CD4-positive, alpha-beta T cell treated with Interleukin-15 for 4 hours (primary cell): Measurements from ENCODE around the gene CHIA.

Experiments
- DNase-seq: peaks from one replicate; pipeline ENCODE4 v3.0.0-alpha.2; 2020; ENCODE audit warnings: low spot score

The CHIA gene

DNA sequence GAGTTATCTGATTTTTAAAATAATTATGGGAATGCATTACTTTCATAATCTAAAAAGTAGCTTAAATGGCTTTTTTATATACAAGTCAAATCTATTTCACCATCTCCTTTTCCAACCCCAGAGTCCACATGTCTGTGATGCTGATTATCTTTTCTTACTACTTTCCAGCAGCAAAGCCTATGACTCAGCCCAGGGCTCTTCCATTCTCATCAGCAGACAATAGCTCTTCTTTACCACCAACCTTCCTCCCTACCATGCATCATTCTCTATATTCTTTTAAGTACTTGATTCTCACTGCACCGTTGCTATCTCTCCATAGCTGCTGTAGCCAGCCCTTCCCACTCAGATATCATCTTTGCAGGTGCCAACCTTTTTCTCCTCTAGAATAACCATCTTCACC is 75.6 kb downstream of the CHIA start:
- no peak for DNase-seq

- DNase-seq = no peak
These were observed 78.5 kb downstream of the CHIA start for GRCh38 chr1:111369177-111369576.

DNA sequence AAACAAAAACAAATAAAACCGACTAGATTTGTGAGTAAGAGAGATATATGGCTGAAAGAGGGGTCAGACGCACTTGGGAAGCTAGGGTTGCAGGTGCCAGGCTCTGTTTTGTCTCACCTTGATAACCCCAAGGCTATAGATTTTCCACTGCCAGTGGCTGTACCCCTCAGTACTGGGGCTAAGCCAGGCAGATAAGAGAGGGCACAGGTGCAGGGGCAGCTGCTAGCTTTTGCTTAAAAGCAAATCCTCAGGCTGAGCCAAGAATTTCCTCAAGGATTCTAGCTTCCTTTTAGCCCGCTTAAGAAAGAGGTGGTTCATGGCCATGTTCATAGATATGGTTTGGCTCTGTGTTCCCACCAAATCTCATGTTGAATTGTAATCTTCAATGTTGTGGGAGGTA is 79.0 kb downstream of the CHIA start:
- no peak for DNase-seq
